A549 (cell line): ENCODE data around the gene ZC3H12D. TPM values are rescaled to one million over a fixed set of nuclear protein-coding genes. Genes with fewer than 3 reads are reported as not detected.
A peak's percentile ranks its signal among the peaks of the same experiment; 100 is the strongest.

ENCODE experiments used
- ATAC-seq, 2 experiments: fragments of 200-7000 bp in 1 of 2; fragments of >200 bp in 1 of 2; cut with Nextera tagmentation in 1 of 2; cut with Tn5 transposase in 1 of 2; 3 replicates each; pipeline versions ENCODE4 v1.8.0 to v1.9.1; 2018 to 2020; ENCODE audit warnings: mild to moderate bottlenecking in 1 of 2, moderate library complexity in 1 of 2
- CTCF ChIA-PET: fragments of 300-600 bp; sonication (Branson Sonifier 250); formaldehyde crosslinking; extraction: SDS; loops from one replicate; lab custom pipeline; 2021; ENCODE audit warnings: antibody characterized with exemption, inconsistent platforms; lab: Yijun Ruan, JAX
- POLR2A ChIA-PET: fragments of 350-600 bp; formaldehyde crosslinking; extraction: SDS; loops from one replicate; lab custom pipeline; 2021; ENCODE audit warnings: antibody characterized with exemption, inconsistent platforms; lab: Yijun Ruan, JAX
- DNase-seq, 2 experiments: peaks; one replicate each; pipeline versions ENCODE4 v3.0.0 to v3.0.0-alpha.2; 2011 to 2016; ENCODE audit warnings: low read depth in 1 of 2, low spot score in 1 of 2
- FAIRE-seq: peaks from 2 replicates; lab custom pipeline; 2011; peaks lifted over from hg19 to GRCh38; lab: Jason Lieb, UNC
- H3K27ac ChIP-seq, 2 experiments: fragments of >200 bp; sonication (Bioruptor Twin); formaldehyde crosslinking; 3 replicates each; pipeline ENCODE4 v1.5.1; 2016 to 2017
- H3K4me1 ChIP-seq: fragments of >200 bp; sonication (Bioruptor Twin); formaldehyde crosslinking; 3 replicates; pipeline ENCODE4 v1.6.1; 2016
- H3K4me2 ChIP-seq: fragments of >200 bp; sonication (Bioruptor Twin); formaldehyde crosslinking; 3 replicates; pipeline ENCODE4 v1.6.1; 2016
- H3K4me3 ChIP-seq: fragments of >200 bp; sonication (Bioruptor Twin); formaldehyde crosslinking; 3 replicates; pipeline ENCODE4 v1.5.1; 2016
- H3K9me3 ChIP-seq: fragments of >200 bp; sonication (Bioruptor Twin); formaldehyde crosslinking; 3 replicates; pipeline ENCODE4 v1.6.1; 2016
- CBX2 ChIP-seq: fragments of 200-600 bp; sonication (generic); IDR thresholded peaks from 2 replicates; pipeline ENCODE4 v1.6.1; 2016; ENCODE audit warnings: low read depth, mild to moderate bottlenecking, borderline replicate concordance
- EHF ChIP-seq: fragments of 250-450 bp; sonication (Bioruptor Pico); IDR thresholded peaks from 2 replicates; pipeline ENCODE4 v1.5.0; 2020; ENCODE audit warnings: mild to moderate bottlenecking
- ESRRA ChIP-seq: fragments of 150-350 bp; IDR thresholded peaks from 2 replicates; pipeline ENCODE4 v1.6.1; 2014; ENCODE audit warnings: mild to moderate bottlenecking, low read length, borderline replicate concordance
- FOSL2 ChIP-seq, 2 experiments: fragments of 450-650 bp in 1 of 2; fragments of >200 bp in 1 of 2; sonication (Bioruptor Twin) in 1 of 2; formaldehyde crosslinking; IDR thresholded peaks; 2 replicates each; pipeline versions ENCODE4 v1.5.0 to v1.6.1; 2016 to 2020; ENCODE audit warnings: mild to moderate bottlenecking in 1 of 2, moderate library complexity in 1 of 2
- FOXS1 ChIP-seq: fragments of 250-450 bp; sonication (Bioruptor Pico); IDR thresholded peaks from 2 replicates; pipeline ENCODE4 v1.5.0; 2020; ENCODE audit warnings: mild to moderate bottlenecking, moderate library complexity
- GATA3 ChIP-seq: IDR thresholded peaks from 2 replicates; pipeline ENCODE4 v1.6.1; 2012; ENCODE audit warnings: borderline replicate concordance
- HOXA7 ChIP-seq: fragments of 250-450 bp; sonication (Bioruptor Pico); IDR thresholded peaks from 2 replicates; pipeline ENCODE4 v1.5.0; 2020; ENCODE audit warnings: mild to moderate bottlenecking, moderate library complexity
- HOXB13 ChIP-seq: fragments of 250-450 bp; sonication (Bioruptor Pico); IDR thresholded peaks from 2 replicates; pipeline ENCODE4 v1.5.0; 2020; ENCODE audit warnings: low read depth, mild to moderate bottlenecking, moderate library complexity
- JUN ChIP-seq, 2 experiments: fragments of >200 bp; sonication (Bioruptor Twin); formaldehyde crosslinking; IDR thresholded peaks; 2 replicates in 1 of 2; 3 replicates in 1 of 2; pipeline ENCODE4 v1.6.1; 2016 to 2017
- JUNB ChIP-seq: fragments of >200 bp; sonication (Bioruptor Twin); formaldehyde crosslinking; IDR thresholded peaks from 2 replicates; pipeline ENCODE4 v1.6.1; 2016
- NFE2L2 ChIP-seq: fragments of 150-350 bp; conservative IDR thresholded peaks from 2 replicates; pipeline ENCODE4 v1.6.1; 2014; ENCODE audit warnings: low read length
- NR3C1 ChIP-seq: fragments of >200 bp; sonication (Bioruptor Twin); formaldehyde crosslinking; IDR thresholded peaks from 3 replicates; pipeline ENCODE4 v1.6.1; 2017
- POLR2AphosphoS2 ChIP-seq: conservative IDR thresholded peaks from 2 replicates; pipeline ENCODE4 v1.6.1; 2012; ENCODE audit warnings: low read length, improper control_type of control experiment, inconsistent platforms
- RAD21 ChIP-seq, 2 experiments: fragments of >200 bp in 1 of 2; sonication (Bioruptor Twin) in 1 of 2; formaldehyde crosslinking in 1 of 2; IDR thresholded peaks in 1 of 2; conservative IDR thresholded peaks in 1 of 2; 2 replicates in 1 of 2; 3 replicates in 1 of 2; pipeline ENCODE4 v1.6.1; 2012 to 2018; ENCODE audit warnings: inconsistent platforms in 1 of 2
- TFCP2L1 ChIP-seq: fragments of 250-450 bp; sonication (Bioruptor Pico); IDR thresholded peaks from 2 replicates; pipeline ENCODE4 v1.5.0; 2021; ENCODE audit warnings: mild to moderate bottlenecking
- TP53 ChIP-seq: fragments of 250-450 bp; sonication (Bioruptor Pico); IDR thresholded peaks from 2 replicates; pipeline ENCODE4 v1.5.0; 2021; ENCODE audit warnings: mild to moderate bottlenecking, moderate library complexity
- ZC3H11A ChIP-seq: fragments of 450-650 bp; IDR thresholded peaks from 2 replicates; pipeline ENCODE4 v1.6.1; 2014; ENCODE audit warnings: antibody characterized with exemption, mild to moderate bottlenecking
- ZFP36 ChIP-seq: fragments of 450-650 bp; IDR thresholded peaks from 2 replicates; pipeline ENCODE4 v1.6.1; 2014; ENCODE audit warnings: borderline replicate concordance; ENCODE audit not compliant: partially characterized antibody
- WGBS: methylation state at CpG from one replicate; pipeline ENCODE4 v1.1.6; 2017; ENCODE audit errors: missing lambda C conversion rate; 5-methylcytosine and 5-hydroxymethylcytosine counted together
- polyA minus RNA-seq: library from RNA; depleted of rRNA, polyadenylated mRNA; stranded (reverse); fragments of >200 nt; gene quantifications from 2 replicates; pipeline ENCODE4 v1.2.3, GENCODE V29; 2011; rRNA and poly(A)+ RNA removed
- polyA plus RNA-seq, 4 experiments: library from polyadenylated mRNA; depleted of rRNA in 3 of 4; stranded (reverse); fragments of >200 nt; fragmentation: RNase III in 1 of 4; extraction: RNeasy Plus Mini Kit Qiagen cat#74134 plus additional on column Dnase treatment in 1 of 4; gene quantifications; 2 replicates in 3 of 4; 3 replicates in 1 of 4; pipeline ENCODE4 v1.2.3, GENCODE V29; 2011 to 2017

The ZC3H12D gene
- 0.04 and 0.12 TPM in 2 replicates for polyA plus RNA-seq (2011; rRNA removed)
- polyA plus RNA-seq (2012; cell fraction: cytosol; rRNA removed) = 0.04 TPM in 2 replicates
- 0.20 and 0.24 TPM in 2 replicates for polyA plus RNA-seq (2012; cell fraction: nucleus; rRNA removed)
- polyA plus RNA-seq (2017; fragmentation: RNase III; extraction: RNeasy Plus Mini Kit Qiagen cat#74134 plus additional on column Dnase treatment) = 0.04 to 0.05 TPM (median 0.04 TPM) in 3 replicates
- polyA minus RNA-seq = 0.04 TPM in 1 of 2 replicates, not detected in the other

GRCh38 chr6:149484733-149485700 lies at the start of gene ZC3H12D:
ZC3H12D (minus strand) TSS chr6:149485014; CDS start chr6:149474543, 10,471 bp downstream.
- no peaks in the 10 kb centered on the region for H3K9me3 ChIP-seq
- ChIA-PET POLR2A (no interaction called here), CTCF (interaction anchor here (0.7 kb wide), 1 partner anchor 91 kb away, joined by 3 read pairs; no protein-coding TSS in a partner anchor)
- no peak for FAIRE-seq
- peaks cover 17% of the 10 kb centered on the region for H3K4me1 ChIP-seq
- peak within 1 kb of the TSS; percentile 41 to 79 for H3K27ac ChIP-seq
- peak within 1 kb of the TSS; percentile 73 for H3K4me2 ChIP-seq
- DNase-seq = peak; percentile 34 to 53
- 13% methylated on average over 18 of the region's 22 CpGs for WGBS
- peak; percentile 85 to 92 for ATAC-seq
- H3K4me3 ChIP-seq = peak within 1 kb of the TSS; percentile 20; the same call in 2 of the 3 replicates
- peak in 1 of 2 experiments; percentile 6; a peak in 1 of 5 replicates for TF ChIP-seq RAD21 (conservative IDR thresholded peaks at IDR 0.05 in 1 of 2, IDR thresholded peaks at IDR 0.05 in 1 of 2)
- TF ChIP-seq HOXB13 (CRISPR knock-in tag) = no peak
- peak in 1 of 2 experiments; percentile 20; a peak in 1 of 5 replicates for TF ChIP-seq JUN (IDR thresholded peaks at IDR 0.05)
- no peak for TF ChIP-seq FOXS1 (CRISPR knock-in tag)
- TF ChIP-seq, all 56 proteins: peak for 2

GRCh38 chr6:149529650-149530049 lies 44.8 kb upstream of the ZC3H12D start:
- POLR2A ChIA-PET = no interaction called here
- no peak for ATAC-seq
- Histone ChIP-seq H3K4me2 (no peak overlapping the region), H3K9me3 (no peaks in the 10 kb centered on the region), H3K4me3 (no peak overlapping the region), H3K27ac (no peak overlapping the region), H3K4me1 (no peaks in the 10 kb centered on the region)
- DNase-seq = no peak
- FAIRE-seq = no peak
- CTCF ChIA-PET = interaction anchor here (0.6 to 0.7 kb wide), 2 partner anchors 16 to 102 kb away, joined by 3 read pairs; no protein-coding TSS in a partner anchor
- no peak for TF ChIP-seq HOXA7 (CRISPR knock-in tag)
- no peak for TF ChIP-seq CBX2
- no peak for TF ChIP-seq TP53 (CRISPR knock-in tag)
- no peak for TF ChIP-seq JUNB
- no peak for TF ChIP-seq FOXS1 (CRISPR knock-in tag)
- TF ChIP-seq EHF = no peak
- TF ChIP-seq ESRRA = no peak
- TF ChIP-seq TFCP2L1 (CRISPR knock-in tag) = no peak
- TF ChIP-seq NR3C1 = no peak
- TF ChIP-seq GATA3 = no peak
- TF ChIP-seq ZC3H11A = no peak
- no peak for TF ChIP-seq FOSL2 (IDR thresholded peaks at IDR 0.05)
- TF ChIP-seq FOSL2 (CRISPR knock-in tag; IDR thresholded peaks at IDR 0.05) = no peak
- 97% methylated on average over 3 of the region's 5 CpGs for WGBS

GRCh38 chr6:149515494-149515893 lies 30.7 kb upstream of the ZC3H12D start:
- 75% methylated on average over 1 of the region's 1 CpG for WGBS
- Histone ChIP-seq H3K4me1 (no peaks in the 10 kb centered on the region), H3K4me2 (no peak overlapping the region), H3K9me3 (no peaks in the 10 kb centered on the region), H3K4me3 (no peak overlapping the region), H3K27ac (no peak overlapping the region)
- FAIRE-seq (no peak), ATAC-seq (no peak), DNase-seq (no peak)
- TF ChIP-seq POLR2AphosphoS2 = no peak
- CTCF ChIA-PET = interaction anchor here (1.7 to 3.4 kb wide), 3 partner anchors 12 to 487 kb away, joined by 8 to 14 read pairs (median 10); no protein-coding TSS in a partner anchor
- POLR2A ChIA-PET = no interaction called here

GRCh38 chr6:149513915-149514314 lies 29.1 kb upstream of the ZC3H12D start:
- TF ChIP-seq POLR2AphosphoS2 (no peak), JUN (IDR thresholded peaks at IDR 0.05) (no peak), ZFP36 (no peak), NFE2L2 (no peak), HOXB13 (CRISPR knock-in tag) (no peak)
- TF ChIP-seq, all 56 proteins: peak for 0
- Histone ChIP-seq H3K4me1 (no peaks in the 10 kb centered on the region), H3K4me2 (no peak overlapping the region), H3K9me3 (no peaks in the 10 kb centered on the region), H3K4me3 (no peak overlapping the region), H3K27ac (no peak overlapping the region)
- POLR2A ChIA-PET = no interaction called here
- CTCF ChIA-PET = interaction anchor here (0.6 to 1.2 kb wide), 5 partner anchors 11 to 954 kb away, joined by 3 to 4 read pairs (median 3); no protein-coding TSS in a partner anchor
- FAIRE-seq (no peak), ATAC-seq (no peak), DNase-seq (no peak)
- WGBS = 92% methylated on average over 5 of the region's 5 CpGs
